Lower leg skin (tissue), 3 donors: ENCODE measurements around the gene AP1G2.

Experiments
- POLR2A ChIP-seq, 2 donors: fragments of 450-650 bp; IDR thresholded peaks; one replicate each; pipeline ENCODE4 v1.6.1; 2016 to 2017; ENCODE audit warnings: antibody characterized with exemption in 2 of 2, mild to moderate bottlenecking in 1 of 2, moderate library complexity in 1 of 2
- TF ChIP-seq, protein P1 (sequence below), 3 donors: fragments of 450-650 bp; IDR thresholded peaks; one replicate each; pipeline ENCODE4 v1.5.1; 2016; ENCODE audit warnings: antibody characterized with exemption in 3 of 3, mild to moderate bottlenecking in 3 of 3, moderate library complexity in 2 of 3

DNA sequence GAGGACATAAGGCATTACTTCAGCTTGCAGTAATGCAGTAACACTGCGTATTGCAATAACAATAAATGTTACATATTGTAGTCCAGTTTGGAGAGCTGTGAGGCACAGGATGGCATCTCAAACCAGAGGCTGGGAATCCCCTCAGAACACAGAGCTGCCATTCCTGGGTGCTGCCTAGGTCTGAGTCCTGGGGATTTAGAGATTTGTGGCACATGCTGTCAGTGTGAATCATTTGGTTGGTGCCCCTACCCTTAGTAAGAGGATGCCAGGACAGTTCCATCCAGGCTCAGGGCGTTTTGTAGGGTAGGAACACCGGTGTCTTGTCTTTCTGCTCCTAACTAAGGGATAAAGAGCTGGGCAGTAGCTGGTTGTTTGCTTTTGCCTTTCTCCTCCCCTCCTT, 38.6 kb downstream of the AP1G2 start:
- TF ChIP-seq, protein P1, sequence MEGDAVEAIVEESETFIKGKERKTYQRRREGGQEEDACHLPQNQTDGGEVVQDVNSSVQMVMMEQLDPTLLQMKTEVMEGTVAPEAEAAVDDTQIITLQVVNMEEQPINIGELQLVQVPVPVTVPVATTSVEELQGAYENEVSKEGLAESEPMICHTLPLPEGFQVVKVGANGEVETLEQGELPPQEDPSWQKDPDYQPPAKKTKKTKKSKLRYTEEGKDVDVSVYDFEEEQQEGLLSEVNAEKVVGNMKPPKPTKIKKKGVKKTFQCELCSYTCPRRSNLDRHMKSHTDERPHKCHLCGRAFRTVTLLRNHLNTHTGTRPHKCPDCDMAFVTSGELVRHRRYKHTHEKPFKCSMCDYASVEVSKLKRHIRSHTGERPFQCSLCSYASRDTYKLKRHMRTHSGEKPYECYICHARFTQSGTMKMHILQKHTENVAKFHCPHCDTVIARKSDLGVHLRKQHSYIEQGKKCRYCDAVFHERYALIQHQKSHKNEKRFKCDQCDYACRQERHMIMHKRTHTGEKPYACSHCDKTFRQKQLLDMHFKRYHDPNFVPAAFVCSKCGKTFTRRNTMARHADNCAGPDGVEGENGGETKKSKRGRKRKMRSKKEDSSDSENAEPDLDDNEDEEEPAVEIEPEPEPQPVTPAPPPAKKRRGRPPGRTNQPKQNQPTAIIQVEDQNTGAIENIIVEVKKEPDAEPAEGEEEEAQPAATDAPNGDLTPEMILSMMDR (IDR thresholded peaks at IDR 0.05): no peak
- no peak for TF ChIP-seq POLR2A (IDR thresholded peaks at IDR 0.05)
